Astrocyte (in vitro differentiated cells and primary cell): ENCODE data around the gene PAFAH1B2. TPM values are rescaled to one million over a fixed set of nuclear protein-coding genes. Genes with fewer than 3 reads are reported as not detected.

Experiments
- DNase-seq: peaks from one replicate; pipeline ENCODE4 v3.0.0-alpha.2; 2010; ENCODE audit warnings: low read depth
- FAIRE-seq: peaks from 2 replicates; lab custom pipeline; 2011; peaks lifted over from hg19 to GRCh38; lab: Jason Lieb, UNC
- H2AFZ ChIP-seq: 2 replicates; pipeline ENCODE4 v1.6.0; 2012; ENCODE audit warnings: low read depth, low read length, inconsistent platforms
- H3K27ac ChIP-seq: 2 replicates; pipeline ENCODE4 v1.5.1; 2011; ENCODE audit warnings: low read depth, low read length, inconsistent platforms
- H3K27me3 ChIP-seq: 2 replicates; pipeline ENCODE4 v1.6.0; 2011; ENCODE audit warnings: low read length, inconsistent platforms; ENCODE audit not compliant: insufficient read depth
- H3K36me3 ChIP-seq: 2 replicates; pipeline ENCODE4 v1.5.1; 2011; ENCODE audit warnings: low read length, inconsistent platforms; ENCODE audit not compliant: insufficient read depth
- H3K4me1 ChIP-seq: 2 replicates; pipeline ENCODE4 v1.5.1; 2011; ENCODE audit warnings: low read length, inconsistent platforms; ENCODE audit not compliant: insufficient read depth
- H3K4me2 ChIP-seq: 2 replicates; pipeline ENCODE4 v1.6.0; 2012; ENCODE audit warnings: low read length, inconsistent platforms
- H3K4me3 ChIP-seq: 2 replicates; pipeline ENCODE4 v1.5.1; 2011; ENCODE audit warnings: low read depth, mild to moderate bottlenecking, low read length, inconsistent platforms; ENCODE audit not compliant: insufficient read depth
- H3K79me2 ChIP-seq: 2 replicates; pipeline ENCODE4 v1.6.0; 2012; ENCODE audit warnings: mild to moderate bottlenecking, low read length, inconsistent platforms; ENCODE audit not compliant: insufficient read depth
- H3K9ac ChIP-seq: 2 replicates; pipeline ENCODE4 v1.6.0; 2012; ENCODE audit warnings: mild to moderate bottlenecking, low read length, inconsistent platforms
- H3K9me3 ChIP-seq: 2 replicates; pipeline ENCODE4 v1.5.1; 2012; ENCODE audit warnings: low read depth, mild to moderate bottlenecking, low read length, inconsistent platforms; ENCODE audit not compliant: insufficient read depth
- H4K20me1 ChIP-seq: 2 replicates; pipeline ENCODE4 v1.6.0; 2012; ENCODE audit warnings: low read length, inconsistent platforms; ENCODE audit not compliant: insufficient read depth
- H3K27ac Mint-ChIP-seq: one replicate; pipeline ENCODE4 v1.8.0; 2021; ENCODE audit warnings: mild to moderate bottlenecking, mixed read lengths; ENCODE audit not compliant: unreplicated experiment
- H3K27me3 Mint-ChIP-seq: one replicate; pipeline ENCODE4 v1.8.0; 2021; ENCODE audit warnings: low read depth, mixed read lengths; ENCODE audit not compliant: unreplicated experiment
- H3K36me3 Mint-ChIP-seq: one replicate; pipeline ENCODE4 v1.8.0; 2021; ENCODE audit warnings: low read depth, mixed read lengths; ENCODE audit not compliant: unreplicated experiment
- H3K4me1 Mint-ChIP-seq: one replicate; pipeline ENCODE4 v1.8.0; 2021; ENCODE audit warnings: low read depth, mixed read lengths; ENCODE audit not compliant: unreplicated experiment
- H3K4me3 Mint-ChIP-seq: one replicate; pipeline ENCODE4 v1.8.0; 2021; ENCODE audit warnings: mild to moderate bottlenecking, moderate library complexity, mixed read lengths; ENCODE audit not compliant: unreplicated experiment
- H3K9me3 Mint-ChIP-seq: one replicate; pipeline ENCODE4 v1.8.0; 2021; ENCODE audit warnings: mild to moderate bottlenecking, mixed read lengths; ENCODE audit not compliant: unreplicated experiment
- EZH2 ChIP-seq: IDR thresholded peaks from 2 replicates; pipeline ENCODE4 v1.6.1; 2012; ENCODE audit warnings: mild to moderate bottlenecking, low read length, inconsistent platforms; ENCODE audit not compliant: insufficient read depth
- total RNA-seq: library from RNA; stranded (reverse); gene quantifications from 2 replicates; pipeline ENCODE4 v1.2.1, GENCODE V29; 2021
- TF ChIP-seq, protein P1 (sequence below): IDR thresholded peaks from 2 replicates; pipeline ENCODE4 v1.5.1; 2011; ENCODE audit warnings: low read depth, mild to moderate bottlenecking, inconsistent platforms, low read length, moderate library complexity; ENCODE audit not compliant: insufficient read depth

PAFAH1B2 gene
- total RNA-seq, 1 donor from 2014 or later, result 142 TPM

DNA sequence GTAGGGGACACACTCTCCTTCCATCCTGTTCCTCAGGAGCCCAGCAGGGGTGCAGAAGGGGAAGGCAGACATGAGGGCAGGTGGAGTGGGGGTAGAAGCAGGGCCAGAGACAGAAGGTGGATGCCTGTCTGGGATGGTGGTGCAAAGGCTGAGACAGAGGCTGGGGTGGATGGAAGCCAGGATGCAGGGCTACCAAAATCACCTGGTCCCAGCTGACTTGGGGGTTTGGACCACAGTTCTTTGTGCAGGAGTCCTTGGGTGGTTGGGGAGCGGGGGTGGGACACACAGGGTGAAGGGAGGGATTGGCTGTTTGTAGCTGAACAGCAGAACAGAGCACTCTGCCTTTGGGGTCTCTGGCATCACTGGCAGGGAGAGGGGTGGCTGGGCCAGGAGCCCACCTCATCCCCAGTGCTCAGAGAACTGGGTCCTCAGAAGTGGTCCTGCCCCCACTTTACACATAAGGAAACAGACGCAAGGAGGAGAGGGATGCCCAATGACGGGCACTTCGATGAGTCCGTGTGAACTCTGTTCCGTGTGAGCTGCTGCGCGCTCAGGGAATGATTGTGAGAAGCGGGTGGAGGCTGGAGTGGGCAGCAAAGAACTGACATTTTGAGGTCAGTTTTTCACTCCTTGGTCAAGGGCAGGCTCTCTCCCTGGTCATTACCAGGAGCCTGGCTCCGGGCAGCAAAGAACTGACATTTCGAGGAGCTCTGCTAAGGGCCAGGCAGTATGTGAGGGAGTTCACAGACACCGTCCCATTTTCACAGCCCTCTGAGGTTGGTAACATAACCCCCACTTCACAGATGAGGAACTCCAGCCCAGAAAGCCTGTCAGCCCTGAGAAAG lies 56.9 kb downstream of the PAFAH1B2 start:
- H3K27ac Mint-ChIP-seq, result peak overlapping the region; percentile 99
- Histone ChIP-seq H3K27me3 (no peaks in the 10 kb centered on the region), H3K9me3 (no peaks in the 10 kb centered on the region), H3K79me2 (peaks cover 80% of the 10 kb centered on the region), H4K20me1 (peaks cover 63% of the 10 kb centered on the region), H3K4me2 (peak overlapping the region; percentile 98), H3K27ac (peak overlapping the region; percentile 76), H2AFZ (no peak overlapping the region), H3K4me1 (peaks cover 55% of the 10 kb centered on the region), H3K36me3 (peaks cover 29% of the 10 kb centered on the region), H3K9ac (peak overlapping the region; percentile 91), H3K4me3 (peak overlapping the region; percentile 83)
- H3K27me3 Mint-ChIP-seq, result no peaks in the 10 kb centered on the region
- H3K9me3 Mint-ChIP-seq, result no peaks in the 10 kb centered on the region
- peaks cover 58% of the 10 kb centered on the region for H3K4me1 Mint-ChIP-seq
- H3K36me3 Mint-ChIP-seq, result peaks cover 33% of the 10 kb centered on the region
- FAIRE-seq, result no peak
- DNase-seq, result no peak
- peak overlapping the region; percentile 97 for H3K4me3 Mint-ChIP-seq
- TF ChIP-seq, protein P1, sequence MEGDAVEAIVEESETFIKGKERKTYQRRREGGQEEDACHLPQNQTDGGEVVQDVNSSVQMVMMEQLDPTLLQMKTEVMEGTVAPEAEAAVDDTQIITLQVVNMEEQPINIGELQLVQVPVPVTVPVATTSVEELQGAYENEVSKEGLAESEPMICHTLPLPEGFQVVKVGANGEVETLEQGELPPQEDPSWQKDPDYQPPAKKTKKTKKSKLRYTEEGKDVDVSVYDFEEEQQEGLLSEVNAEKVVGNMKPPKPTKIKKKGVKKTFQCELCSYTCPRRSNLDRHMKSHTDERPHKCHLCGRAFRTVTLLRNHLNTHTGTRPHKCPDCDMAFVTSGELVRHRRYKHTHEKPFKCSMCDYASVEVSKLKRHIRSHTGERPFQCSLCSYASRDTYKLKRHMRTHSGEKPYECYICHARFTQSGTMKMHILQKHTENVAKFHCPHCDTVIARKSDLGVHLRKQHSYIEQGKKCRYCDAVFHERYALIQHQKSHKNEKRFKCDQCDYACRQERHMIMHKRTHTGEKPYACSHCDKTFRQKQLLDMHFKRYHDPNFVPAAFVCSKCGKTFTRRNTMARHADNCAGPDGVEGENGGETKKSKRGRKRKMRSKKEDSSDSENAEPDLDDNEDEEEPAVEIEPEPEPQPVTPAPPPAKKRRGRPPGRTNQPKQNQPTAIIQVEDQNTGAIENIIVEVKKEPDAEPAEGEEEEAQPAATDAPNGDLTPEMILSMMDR, result no peak
- TF ChIP-seq EZH2, result no peak

DNA sequence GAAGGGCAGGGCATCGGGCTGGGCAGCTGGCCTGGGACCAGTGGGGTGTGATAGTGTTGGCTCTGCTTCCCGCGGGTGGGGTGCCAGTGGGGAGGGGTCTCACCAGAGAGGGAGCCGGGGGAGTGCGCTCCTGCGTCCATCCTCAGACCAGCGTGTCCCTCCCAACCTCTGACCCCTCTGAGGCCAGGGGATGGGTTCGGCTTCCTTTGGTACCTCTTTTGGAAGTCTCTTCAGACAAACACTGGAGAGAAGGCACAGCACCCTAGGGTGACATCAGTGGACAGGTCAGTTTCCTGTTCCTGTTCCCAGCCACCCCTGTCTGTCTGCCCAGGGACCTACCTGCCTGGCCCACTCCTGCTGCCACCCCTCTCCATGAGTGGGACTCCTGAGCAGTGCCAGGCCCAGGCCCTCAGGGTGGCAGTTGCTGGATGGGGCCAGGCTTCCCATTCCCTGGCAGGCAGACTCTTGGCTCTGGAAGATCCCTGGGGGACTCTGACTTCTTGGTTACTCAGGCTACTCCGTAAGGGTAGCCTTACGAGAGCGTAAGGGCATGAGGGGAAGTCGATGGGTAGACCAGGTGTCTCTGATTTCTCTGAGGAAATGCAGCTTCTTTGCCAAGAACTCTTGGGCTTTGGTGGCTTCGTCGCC lies 57.7 kb downstream of the PAFAH1B2 start:
- H3K36me3 ChIP-seq, result peaks cover 31% of the 10 kb centered on the region
- H3K27me3 ChIP-seq, result no peaks in the 10 kb centered on the region
- peak overlapping the region; percentile 76 for H3K27ac ChIP-seq
- no peak overlapping the region for H2AFZ ChIP-seq
- Mint-ChIP-seq H3K27me3 (no peaks in the 10 kb centered on the region), H3K4me3 (peak overlapping the region; percentile 97), H3K36me3 (peaks cover 34% of the 10 kb centered on the region), H3K27ac (peak overlapping the region; percentile 99), H3K9me3 (no peaks in the 10 kb centered on the region), H3K4me1 (peaks cover 60% of the 10 kb centered on the region)
- no peak for FAIRE-seq
- peak overlapping the region; percentile 98 for H3K4me2 ChIP-seq
- no peak for DNase-seq
- H3K4me3 ChIP-seq, result peak overlapping the region; percentile 83
- H3K4me1 ChIP-seq, result peaks cover 55% of the 10 kb centered on the region
- H3K79me2 ChIP-seq, result peaks cover 80% of the 10 kb centered on the region
- peaks cover 63% of the 10 kb centered on the region for H4K20me1 ChIP-seq
- TF ChIP-seq, protein P1, result no peak
- no peak for TF ChIP-seq EZH2
- H3K9ac ChIP-seq, result peak overlapping the region; percentile 91
- no peaks in the 10 kb centered on the region for H3K9me3 ChIP-seq
